NCI-H345 (cell line): ENCODE data around the gene ABLIM1.
A peak's percentile ranks its signal among the peaks of the same experiment; 100 is the strongest.

Experiments
- DNase-seq: peaks from one replicate; lab custom pipeline; 2025; lab: John Stamatoyannopoulos, UW

The ABLIM1 gene

GRCh38 chr10:114646426-114646825 is 11.6 kb downstream of the ABLIM1 start:
- no peak for DNase-seq

GRCh38 chr10:114645706-114646105 is 12.4 kb downstream of the ABLIM1 start:
- no peak for DNase-seq

GRCh38 chr10:114643158-114643557 is 14.9 kb downstream of the ABLIM1 start:
- DNase-seq, result no peak

GRCh38 chr10:114642729-114643128 is 15.3 kb downstream of the ABLIM1 start:
- DNase-seq, result no peak

- no peak for DNase-seq
These were observed 19.1 kb downstream of the ABLIM1 start for GRCh38 chr10:114638821-114639625.

GRCh38 chr10:114635797-114636550 is 22.1 kb downstream of the ABLIM1 start:
- no peak for DNase-seq

GRCh38 chr10:114635101-114635500 is 23.0 kb downstream of the ABLIM1 start:
- no peak for DNase-seq

- no peak for DNase-seq
These were observed 23.5 kb downstream of the ABLIM1 start for GRCh38 chr10:114634609-114634979.

GRCh38 chr10:114632869-114633715 is 25.0 kb downstream of the ABLIM1 start:
- no peak for DNase-seq

GRCh38 chr10:114631666-114632417 is 26.2 kb downstream of the ABLIM1 start:
- DNase-seq, result peak; percentile 30

GRCh38 chr10:114631090-114631665 is 26.9 kb downstream of the ABLIM1 start:
- no peak for DNase-seq

GRCh38 chr10:114629824-114630730 is 28.0 kb downstream of the ABLIM1 start:
- DNase-seq, result no peak

GRCh38 chr10:114629083-114629823 is 28.8 kb downstream of the ABLIM1 start:
- no peak for DNase-seq

- DNase-seq, result no peak
These were observed 30.0 kb downstream of the ABLIM1 start for GRCh38 chr10:114628106-114628505.

- no peak for DNase-seq
These were observed 31.2 kb downstream of the ABLIM1 start for GRCh38 chr10:114626841-114627240.

- no peak for DNase-seq
These were observed 32.9 kb downstream of the ABLIM1 start for GRCh38 chr10:114624951-114625780.

GRCh38 chr10:114624422-114624821 is 33.7 kb downstream of the ABLIM1 start:
- DNase-seq, result no peak

- DNase-seq, result peak; percentile 59
These were observed 34.3 kb downstream of the ABLIM1 start for GRCh38 chr10:114623661-114624294.
